Fibroblast of skin of abdomen (primary cell): ENCODE results near the gene ZNF740.

Experiments
- DNase-seq: peaks from one replicate; pipeline ENCODE4 v3.0.0-alpha.2; 2013

The ZNF740 gene

DNA sequence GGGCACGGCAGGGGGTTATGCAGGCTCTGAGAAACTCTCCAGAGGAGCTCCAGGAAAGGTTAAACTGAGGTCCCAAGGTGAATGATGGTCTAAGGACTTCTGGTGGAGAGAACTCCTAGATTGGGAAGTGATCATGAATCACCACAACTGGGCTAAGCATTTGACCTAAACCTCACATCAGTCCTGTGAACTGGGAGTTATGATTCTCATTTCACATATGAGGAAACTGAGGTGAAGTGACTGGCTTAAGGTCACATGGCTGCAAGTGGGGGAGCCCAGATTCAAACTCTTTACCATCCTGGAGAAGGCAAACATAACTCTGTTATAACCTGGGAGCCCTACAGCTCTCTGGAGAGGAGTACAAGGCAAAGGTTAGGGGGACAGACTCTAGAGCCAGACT lies 47.3 kb downstream of the ZNF740 start:
- no peak for DNase-seq

- no peak for DNase-seq
Observed at GRCh38 chr12:53229454-53229853, 48.9 kb downstream of the ZNF740 start.

DNA sequence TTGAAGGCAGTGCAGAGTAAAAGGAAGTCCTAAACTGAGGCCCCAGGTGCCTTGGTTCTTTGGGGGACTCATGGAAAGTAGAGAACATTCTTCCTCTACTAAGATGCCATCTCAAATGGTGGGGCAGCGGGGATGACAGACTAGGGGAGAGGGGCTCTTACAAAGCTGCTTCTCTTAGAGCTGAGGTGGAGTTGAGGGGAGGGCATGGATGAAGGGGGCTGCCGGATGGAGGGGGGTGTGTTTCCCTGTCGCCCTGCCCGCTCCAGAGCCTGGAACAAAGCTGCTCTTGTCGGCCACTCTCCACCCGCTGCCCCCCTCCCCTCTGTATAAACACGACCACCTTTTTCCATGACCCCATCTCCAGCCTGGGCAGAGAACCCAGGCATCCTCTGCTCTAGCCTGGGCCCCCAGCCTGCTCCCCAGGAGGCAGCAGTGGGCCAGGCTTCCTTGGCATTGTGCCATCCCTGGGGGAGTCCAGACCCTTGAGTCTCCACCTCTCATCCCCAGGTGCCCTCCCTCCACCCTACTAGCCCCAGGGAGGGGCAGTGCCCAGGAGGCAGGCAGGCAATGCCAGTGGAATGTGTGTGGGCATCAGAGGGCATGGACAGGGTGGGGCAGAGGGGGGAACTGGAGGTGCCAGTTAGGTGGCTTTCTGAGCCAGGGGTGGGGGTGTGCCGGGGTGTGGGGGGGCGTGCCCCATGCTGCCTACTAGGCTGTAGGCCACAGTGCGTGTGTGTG lies 49.8 kb downstream of the ZNF740 start:
- DNase-seq: no peak

- no peak for DNase-seq
Observed at GRCh38 chr12:53231671-53231920, 51.1 kb downstream of the ZNF740 start.

- peak; percentile 66 for DNase-seq
Observed at GRCh38 chr12:53231921-53232645, 51.6 kb downstream of the ZNF740 start, which contains the start of gene RARG. TSS of gene RARG (minus strand) at chr12:53232209. CDS start at chr12:53227545, 4,664 bp downstream.

GRCh38 chr12:53232646-53233461 lies 52.3 kb downstream of the ZNF740 start:
- peak; percentile 39 for DNase-seq

- no peak for DNase-seq
Observed at GRCh38 chr12:53233671-53234121, 53.2 kb downstream of the ZNF740 start.

GRCh38 chr12:53234271-53234914 lies 53.9 kb downstream of the ZNF740 start:
- DNase-seq: no peak

DNA sequence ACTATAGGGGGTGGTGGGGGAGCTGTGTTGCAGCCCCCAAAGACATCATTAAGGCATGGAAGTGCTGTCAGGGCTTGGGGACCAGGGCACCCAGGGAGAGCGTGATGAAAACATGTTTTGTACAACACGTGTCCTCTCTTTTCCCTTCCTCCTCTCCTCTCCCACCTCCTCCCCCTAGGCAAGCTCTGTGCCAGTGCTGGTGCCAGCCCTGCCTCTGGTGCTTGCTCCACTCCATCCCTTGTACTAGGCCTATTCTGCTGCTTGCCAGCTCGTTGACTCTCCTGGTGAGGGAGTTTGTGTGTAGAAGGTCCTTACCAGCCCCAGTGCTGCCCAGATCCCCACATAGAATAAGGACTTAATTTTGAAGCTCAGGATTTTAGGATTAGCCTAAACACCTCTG lies 54.6 kb downstream of the ZNF740 start:
- DNase-seq: no peak

DNA sequence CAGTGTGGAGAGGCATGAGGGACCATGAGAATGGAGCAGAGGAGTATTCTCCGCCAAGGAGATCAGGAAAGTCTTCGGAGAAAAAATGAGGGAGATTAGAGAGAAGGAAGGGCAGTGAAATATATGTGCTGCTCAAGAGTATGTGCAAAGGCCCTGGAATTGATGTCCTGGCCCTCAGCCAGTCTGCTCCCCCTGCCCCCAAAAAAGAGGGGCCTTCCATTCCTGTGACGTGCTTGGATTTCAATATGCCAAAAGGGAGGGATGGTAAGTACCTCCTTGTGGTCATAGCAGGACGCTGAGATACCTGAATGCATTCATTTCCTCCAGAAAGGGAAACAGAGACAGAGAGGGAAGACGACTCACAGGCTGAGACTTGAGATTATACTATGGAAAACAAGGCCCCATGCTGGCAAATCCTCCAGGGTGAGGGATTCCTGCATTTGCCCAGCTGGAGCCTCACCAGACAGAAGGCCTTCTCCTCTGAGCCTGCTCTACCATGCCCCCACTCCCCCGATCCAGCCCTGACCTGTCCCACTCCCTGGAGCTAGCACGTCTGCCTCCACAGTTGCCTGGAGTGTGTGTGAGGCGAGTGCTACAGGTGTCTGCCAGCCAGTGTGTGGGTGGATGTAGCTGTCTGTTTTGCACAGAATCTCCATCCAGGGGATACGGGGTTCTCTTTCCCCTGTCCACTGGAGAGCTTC lies 55.4 kb downstream of the ZNF740 start:
- DNase-seq: no peak

DNA sequence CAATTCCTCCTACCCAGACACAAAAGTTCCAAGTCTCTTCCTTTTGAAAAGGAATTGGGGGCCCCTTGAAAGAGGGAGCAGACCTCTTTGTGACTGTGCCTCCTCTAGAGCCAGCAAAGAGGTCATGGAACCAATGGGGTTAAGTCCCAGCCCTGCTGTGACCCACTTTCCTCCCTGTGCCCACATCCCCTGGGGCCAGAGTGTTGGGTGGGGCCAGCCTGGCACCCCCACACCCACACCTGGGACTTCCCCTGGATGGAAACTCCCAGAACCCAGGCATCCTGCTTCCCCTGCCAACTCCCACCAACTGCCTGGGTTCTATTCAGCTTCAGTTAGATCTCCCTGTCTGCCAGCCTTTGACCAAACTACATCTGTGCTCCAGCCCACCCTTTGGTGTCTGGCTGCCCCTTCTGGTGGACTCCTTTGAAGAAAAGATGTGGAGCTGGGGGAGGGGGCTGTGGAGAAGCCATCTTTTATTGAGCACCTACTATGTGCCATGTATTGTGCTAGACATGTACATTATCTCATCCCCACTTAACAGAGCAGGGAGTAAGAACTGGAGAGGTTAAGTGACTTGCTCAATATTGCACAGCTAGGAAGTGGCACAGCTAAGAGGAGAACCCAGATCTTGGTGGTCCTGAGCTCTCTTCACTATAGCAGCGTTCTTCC lies 56.1 kb downstream of the ZNF740 start:
- DNase-seq: no peak

DNA sequence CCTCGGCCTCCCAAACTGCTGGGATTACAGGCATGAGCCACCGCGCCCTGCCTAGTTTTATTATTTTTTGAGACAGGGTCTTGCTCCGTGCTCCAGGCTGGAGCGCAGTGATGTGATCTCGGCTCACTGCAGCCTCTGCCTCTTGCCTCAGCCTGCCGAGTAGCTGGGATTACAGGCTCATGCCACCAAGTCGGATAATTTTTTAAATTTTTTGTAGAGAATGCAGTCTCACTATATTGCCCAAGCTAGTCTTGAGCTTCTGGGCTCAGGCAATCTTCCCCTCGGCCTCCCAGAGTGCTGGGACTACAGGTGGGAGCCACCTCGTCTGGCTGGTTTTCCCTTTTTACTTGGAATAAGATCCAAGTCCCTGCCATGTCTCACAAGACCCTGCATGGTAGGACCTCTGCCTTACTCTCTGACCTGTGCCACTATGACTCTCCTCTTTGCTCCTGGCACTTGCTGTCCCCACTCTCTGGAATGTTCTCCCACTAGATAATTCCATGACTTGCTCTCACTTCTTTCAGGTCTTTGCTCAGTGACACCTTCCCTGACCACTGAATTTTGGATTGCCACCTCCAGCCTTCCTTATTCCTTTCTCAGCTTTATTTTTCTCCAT lies 59.2 kb downstream of the ZNF740 start:
- no peak for DNase-seq

GRCh38 chr12:53241623-53242412 lies 61.3 kb downstream of the ZNF740 start:
- DNase-seq: no peak

GRCh38 chr12:53244337-53244736 lies 63.8 kb downstream of the ZNF740 start:
- no peak for DNase-seq
